Pulmonary artery endothelial cell (primary cell): ENCODE measurements around the gene PLEKHO2. TPM values are rescaled to one million over a fixed set of nuclear protein-coding genes. Genes with fewer than 3 reads are reported as not detected.

Source experiments
- DNase-seq: peaks from one replicate; pipeline ENCODE4 v3.0.0-alpha.2; 2011; ENCODE audit warnings: low read depth, low spot score
- total RNA-seq: library from RNA; depleted of rRNA; stranded (reverse); fragments of >200 nt; gene quantifications from 2 replicates; pipeline ENCODE4 v1.2.3, GENCODE V29; 2014

Gene PLEKHO2
- total RNA-seq, 1 donor from 2014 or later, result 27.4 TPM

GRCh38 chr15:64825431-64826294 is 16.1 kb upstream of the PLEKHO2 start, which contains the start of gene PIF1:
Gene PIF1 (minus strand): TSS chr15:64825647. CDS start chr15:64824335, 1,312 bp downstream.
- peak; percentile 96 for DNase-seq

- no peak for DNase-seq
These were observed 12.7 kb upstream of the PLEKHO2 start for GRCh38 chr15:64828985-64829384.

- DNase-seq, result no peak
These were observed 8.0 kb upstream of the PLEKHO2 start for GRCh38 chr15:64833690-64834089.

GRCh38 chr15:64836023-64836536 is 5.6 kb upstream of the PLEKHO2 start:
- DNase-seq, result no peak

- DNase-seq, result no peak
These were observed 4.2 kb upstream of the PLEKHO2 start for GRCh38 chr15:64837502-64837901.

GRCh38 chr15:64841060-64841343 is 713 bp upstream of the PLEKHO2 start:
- DNase-seq, result no peak

- no peak for DNase-seq
These were observed 603 bp downstream of the PLEKHO2 start for GRCh38 chr15:64842096-64842939.

GRCh38 chr15:64842986-64843561 is 1.4 kb downstream of the PLEKHO2 start:
- no peak for DNase-seq

- DNase-seq, result no peak
These were observed 2.3 kb downstream of the PLEKHO2 start for GRCh38 chr15:64843991-64844390.

- no peak for DNase-seq
These were observed 2.9 kb downstream of the PLEKHO2 start for GRCh38 chr15:64844576-64845145.

- DNase-seq, result no peak
These were observed 3.5 kb downstream of the PLEKHO2 start for GRCh38 chr15:64845183-64845611.

- no peak for DNase-seq
These were observed 4.3 kb downstream of the PLEKHO2 start for GRCh38 chr15:64845831-64846595.

- no peak for DNase-seq
These were observed 5.3 kb downstream of the PLEKHO2 start for GRCh38 chr15:64847016-64847415.

- DNase-seq, result no peak
These were observed 5.7 kb downstream of the PLEKHO2 start for GRCh38 chr15:64847448-64847847.

GRCh38 chr15:64847876-64848716 is 6.4 kb downstream of the PLEKHO2 start:
- no peak for DNase-seq

DNA sequence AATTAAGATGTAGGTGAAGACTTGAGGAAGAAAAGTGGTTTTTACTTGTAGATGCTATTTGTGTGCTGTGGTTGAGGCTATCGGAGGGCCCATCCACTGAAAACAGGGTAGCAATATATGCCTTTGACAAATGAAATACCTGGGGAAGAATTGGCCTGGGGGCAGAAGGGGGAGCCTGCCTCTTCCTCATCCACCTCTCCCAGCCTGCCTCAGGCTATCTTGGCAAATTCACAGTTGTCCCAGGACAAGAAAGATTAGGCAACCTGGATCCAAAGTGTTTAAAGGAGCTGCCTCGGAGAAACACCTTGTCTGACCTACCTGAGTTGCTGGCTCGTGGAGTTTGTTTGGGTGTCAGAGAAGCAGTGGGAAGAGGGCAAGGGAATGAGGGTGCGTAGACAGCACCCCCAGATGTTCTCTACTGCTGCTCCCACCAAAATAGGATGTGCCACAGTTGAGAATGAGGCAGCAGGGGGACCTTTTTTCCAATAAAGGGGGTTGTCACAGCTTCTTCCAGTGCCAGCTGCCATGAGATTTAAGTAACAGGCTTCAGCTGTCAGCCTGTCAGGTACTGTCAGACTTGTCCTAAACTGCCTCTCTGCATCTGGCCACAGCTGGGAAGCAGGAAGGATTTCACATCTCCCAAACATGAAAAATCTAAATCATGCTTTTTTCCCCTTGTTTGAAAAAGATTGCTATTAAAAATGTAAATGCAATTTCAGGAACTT is 9.2 kb downstream of the PLEKHO2 start:
- no peak for DNase-seq

GRCh38 chr15:64851503-64851840 is 9.8 kb downstream of the PLEKHO2 start:
- no peak for DNase-seq

DNA sequence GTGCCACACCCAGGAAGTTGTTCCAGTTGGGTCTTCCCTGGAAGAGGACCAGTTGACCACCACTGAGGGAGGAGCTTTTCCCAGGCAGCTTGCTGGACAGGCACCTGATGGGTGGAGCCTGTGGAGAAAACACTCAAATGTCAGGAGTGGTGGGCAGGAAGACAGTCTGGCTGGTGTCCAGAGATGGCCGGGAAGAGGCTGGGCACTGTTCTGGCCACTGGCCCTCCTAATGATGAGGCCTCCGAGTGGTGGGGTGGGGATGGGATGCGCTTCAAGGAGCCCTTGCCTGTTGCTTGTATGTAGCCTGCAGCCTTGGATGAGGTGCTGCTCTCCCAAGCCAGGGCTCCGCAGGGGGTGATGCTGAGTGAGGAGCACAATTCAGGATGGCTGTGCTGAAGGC is 12.3 kb downstream of the PLEKHO2 start:
- no peak for DNase-seq

GRCh38 chr15:64854526-64854925 is 12.8 kb downstream of the PLEKHO2 start:
- no peak for DNase-seq
